ENCODE measurements around the gene LHFPL6.

- no peak for TF ChIP-seq CTCF (IDR thresholded peaks at IDR 0.05)
- no peak for TF ChIP-seq POLR2A (IDR thresholded peaks at IDR 0.05)
Measured at GRCh38 chr13:39469676-39470075, 133.3 kb downstream of the LHFPL6 start.
